Parathyroid adenoma (tissue), 2 donors: ENCODE measurements around the gene HMGCR.
"Not testable (repeated sequence)": the region's sequence is repeated elsewhere in the genome, so short reads cannot be mapped to it uniquely, and the experiment has no call there.

Source experiments
- H2AFZ ChIP-seq: fragments of 300-600 bp; sonication (generic); one replicate; pipeline ENCODE4 v1.7.0; 2017; ENCODE audit warnings: antibody characterized with exemption, mild to moderate bottlenecking
- H3K27ac ChIP-seq: fragments of 300-600 bp; sonication (generic); one replicate; pipeline ENCODE4 v1.7.0; 2017
- H3K27me3 ChIP-seq: fragments of 300-600 bp; sonication (generic); one replicate; pipeline ENCODE4 v1.7.0; 2017; ENCODE audit warnings: low read length; ENCODE audit not compliant: control insufficient read depth, insufficient read depth
- H3K36me3 ChIP-seq: fragments of 300-600 bp; sonication (generic); one replicate; pipeline ENCODE4 v1.7.0; 2017; ENCODE audit warnings: low read length; ENCODE audit not compliant: control insufficient read depth, insufficient read depth
- H3K4me1 ChIP-seq: fragments of 300-600 bp; sonication (generic); one replicate; pipeline ENCODE4 v1.7.0; 2017; ENCODE audit warnings: control low read depth
- H3K4me2 ChIP-seq: fragments of 300-600 bp; sonication (generic); one replicate; pipeline ENCODE4 v1.7.0; 2017; ENCODE audit warnings: low read length
- H3K4me3 ChIP-seq: fragments of 300-600 bp; sonication (generic); one replicate; pipeline ENCODE4 v1.7.0; 2017; ENCODE audit warnings: low read depth, low read length
- H3K79me2 ChIP-seq: fragments of 300-600 bp; sonication (generic); one replicate; pipeline ENCODE4 v1.7.0; 2017; ENCODE audit warnings: control low read depth
- H3K9ac ChIP-seq: fragments of 300-600 bp; sonication (generic); one replicate; pipeline ENCODE4 v1.7.0; 2017; ENCODE audit warnings: mild to moderate bottlenecking
- H3K9me3 ChIP-seq: fragments of 300-600 bp; sonication (generic); one replicate; pipeline ENCODE4 v1.7.0; 2017; ENCODE audit warnings: low read length; ENCODE audit not compliant: control insufficient read depth
- CTCF ChIP-seq: fragments of 300-600 bp; sonication (generic); IDR thresholded peaks from one replicate; pipeline ENCODE4 v1.7.0; 2017; ENCODE audit warnings: antibody characterized with exemption, mild to moderate bottlenecking
- donor health status: primary hyperparathyroidism.

The HMGCR gene

GRCh38 chr5:75324791-75325190 lies 12.2 kb upstream of the HMGCR start:
- no peaks in the 10 kb centered on the region for H3K9me3 ChIP-seq
- no peaks in the 10 kb centered on the region for H3K36me3 ChIP-seq
- no peak overlapping the region for H3K9ac ChIP-seq
- H3K27me3 ChIP-seq = no peaks in the 10 kb centered on the region
- TF ChIP-seq CTCF = no peak
- no peak overlapping the region for H3K27ac ChIP-seq
- no peak overlapping the region for H2AFZ ChIP-seq
- H3K4me1 ChIP-seq = no peaks in the 10 kb centered on the region
- H3K4me3 ChIP-seq = no peak overlapping the region
- H3K4me2 ChIP-seq = no peak overlapping the region
- H3K79me2 ChIP-seq = no peaks in the 10 kb centered on the region

- no peak overlapping the region for H3K4me2 ChIP-seq
- H2AFZ ChIP-seq = no peak overlapping the region
- no peaks in the 10 kb centered on the region for H3K9me3 ChIP-seq
- no peaks in the 10 kb centered on the region for H3K4me1 ChIP-seq
- no peak overlapping the region for H3K4me3 ChIP-seq
- H3K27me3 ChIP-seq = no peaks in the 10 kb centered on the region
- no peaks in the 10 kb centered on the region for H3K36me3 ChIP-seq
- no peaks in the 10 kb centered on the region for H3K79me2 ChIP-seq
- TF ChIP-seq CTCF = no peak
- H3K9ac ChIP-seq = no peak overlapping the region
- no peak overlapping the region for H3K27ac ChIP-seq
These were observed 11.8 kb upstream of the HMGCR start for GRCh38 chr5:75325242-75325641.

- H3K4me2 ChIP-seq = no peak overlapping the region
- no peaks in the 10 kb centered on the region for H3K27me3 ChIP-seq
- no peaks in the 10 kb centered on the region for H3K9me3 ChIP-seq
- no peaks in the 10 kb centered on the region for H3K4me1 ChIP-seq
- TF ChIP-seq CTCF = no peak
- no peak overlapping the region for H3K27ac ChIP-seq
- no peak overlapping the region for H3K9ac ChIP-seq
- no peaks in the 10 kb centered on the region for H3K79me2 ChIP-seq
- no peak overlapping the region for H3K4me3 ChIP-seq
- no peak overlapping the region for H2AFZ ChIP-seq
- H3K36me3 ChIP-seq = no peaks in the 10 kb centered on the region
These were observed 6.6 kb upstream of the HMGCR start for GRCh38 chr5:75330404-75330803.

GRCh38 chr5:75331095-75332090 lies 5.6 kb upstream of the HMGCR start:
- no peak overlapping the region for H3K9ac ChIP-seq
- H3K36me3 ChIP-seq = no peaks in the 10 kb centered on the region
- H3K4me2 ChIP-seq = no peak overlapping the region
- H3K9me3 ChIP-seq = no peaks in the 10 kb centered on the region
- no peak overlapping the region for H3K4me3 ChIP-seq
- peak overlapping the region; percentile 51 for H2AFZ ChIP-seq
- no peaks in the 10 kb centered on the region for H3K27me3 ChIP-seq
- H3K4me1 ChIP-seq = peaks cover 3% of the 10 kb centered on the region
- no peak overlapping the region for H3K27ac ChIP-seq
- no peaks in the 10 kb centered on the region for H3K79me2 ChIP-seq
- no peak for TF ChIP-seq CTCF

GRCh38 chr5:75333759-75334158 lies 3.3 kb upstream of the HMGCR start:
- H3K27ac ChIP-seq, H3K36me3 ChIP-seq, H3K9me3 ChIP-seq, H3K4me3 ChIP-seq, H3K4me2 ChIP-seq, H2AFZ ChIP-seq, H3K79me2 ChIP-seq, H3K9ac ChIP-seq, H3K4me1 ChIP-seq, H3K27me3 ChIP-seq: not testable (repeated sequence)

- not testable (repeated sequence) for H3K79me2 ChIP-seq
These were observed 2.6 kb upstream of the HMGCR start for GRCh38 chr5:75334413-75334812.

More at GRCh38 chr5:75334413-75334812, 2.6 kb upstream of the HMGCR start:
- H3K9ac ChIP-seq, H3K4me3 ChIP-seq, H3K4me1 ChIP-seq, H3K27me3 ChIP-seq, H2AFZ ChIP-seq, H3K9me3 ChIP-seq, H3K27ac ChIP-seq, H3K4me2 ChIP-seq, H3K36me3 ChIP-seq: not testable (repeated sequence)
